Measurements from ENCODE around the gene BCL7C.

DNA sequence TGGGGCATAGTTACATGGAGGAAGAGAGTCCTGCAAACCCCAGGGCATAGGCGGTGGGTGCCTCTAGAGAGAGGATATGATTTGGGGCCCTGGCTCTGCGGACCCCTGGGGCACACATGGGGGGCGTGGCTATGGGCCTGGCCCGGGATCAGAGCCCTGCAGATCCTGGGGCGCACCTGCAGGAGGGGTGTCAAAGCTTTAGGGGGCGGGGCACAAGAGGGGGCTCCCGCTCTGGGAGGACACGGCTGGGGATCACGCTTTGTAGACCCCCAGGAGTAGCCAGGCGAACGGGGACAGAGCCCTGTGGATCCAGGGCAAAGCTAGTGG, 497 bp downstream of the BCL7C start:
- TF ChIP-seq, protein P1, sequence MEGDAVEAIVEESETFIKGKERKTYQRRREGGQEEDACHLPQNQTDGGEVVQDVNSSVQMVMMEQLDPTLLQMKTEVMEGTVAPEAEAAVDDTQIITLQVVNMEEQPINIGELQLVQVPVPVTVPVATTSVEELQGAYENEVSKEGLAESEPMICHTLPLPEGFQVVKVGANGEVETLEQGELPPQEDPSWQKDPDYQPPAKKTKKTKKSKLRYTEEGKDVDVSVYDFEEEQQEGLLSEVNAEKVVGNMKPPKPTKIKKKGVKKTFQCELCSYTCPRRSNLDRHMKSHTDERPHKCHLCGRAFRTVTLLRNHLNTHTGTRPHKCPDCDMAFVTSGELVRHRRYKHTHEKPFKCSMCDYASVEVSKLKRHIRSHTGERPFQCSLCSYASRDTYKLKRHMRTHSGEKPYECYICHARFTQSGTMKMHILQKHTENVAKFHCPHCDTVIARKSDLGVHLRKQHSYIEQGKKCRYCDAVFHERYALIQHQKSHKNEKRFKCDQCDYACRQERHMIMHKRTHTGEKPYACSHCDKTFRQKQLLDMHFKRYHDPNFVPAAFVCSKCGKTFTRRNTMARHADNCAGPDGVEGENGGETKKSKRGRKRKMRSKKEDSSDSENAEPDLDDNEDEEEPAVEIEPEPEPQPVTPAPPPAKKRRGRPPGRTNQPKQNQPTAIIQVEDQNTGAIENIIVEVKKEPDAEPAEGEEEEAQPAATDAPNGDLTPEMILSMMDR (optimal IDR thresholded peaks at IDR 0.05 in 1 of 3, IDR thresholded peaks at IDR 0.05 in 1 of 3, conservative IDR thresholded peaks at IDR 0.05 in 1 of 3; ENCODE audit: extremely low read depth in 1 of 3, insufficient read depth in 2 of 3, low read length in 3 of 3): no peak
- no peak for TF ChIP-seq EZH2 (IDR thresholded peaks at IDR 0.05; ENCODE audit: low read length)
